Measurements from ENCODE around the gene GBP1.
"Not testable (repeated sequence)": the region's sequence is repeated elsewhere in the genome, so short reads cannot be mapped to it uniquely, and the experiment has no call there.

The GBP1 gene

GRCh38 chr1:89022167-89022959 lies 42.6 kb downstream of the GBP1 start, which contains the start of gene GBP3:
Gene GBP3, minus strand, starts transcription at chr1:89022866. Its CDS starts 2,145 bp downstream, at chr1:89020721.
- DNase-seq (ENCODE audit: low read depth in 1 of 2, low spot score in 1 of 2): no peak

DNA sequence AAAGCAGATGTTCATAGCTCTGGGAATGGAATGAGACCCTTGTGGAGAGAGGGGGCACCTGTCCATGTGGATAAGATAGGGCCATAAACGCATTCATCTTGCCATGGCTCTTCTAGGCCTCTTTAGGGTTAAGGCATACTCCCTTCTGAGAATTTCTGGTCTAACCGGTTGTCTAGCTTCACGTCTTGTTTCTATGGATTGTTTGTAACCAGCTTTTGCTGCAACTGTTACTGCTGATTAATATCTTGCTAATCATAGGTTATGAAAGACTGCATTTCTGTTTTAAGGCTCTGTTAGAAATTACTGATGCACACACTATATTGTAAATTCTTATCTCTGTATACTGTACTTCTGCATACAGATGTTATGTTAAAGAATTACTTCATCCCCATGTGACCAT lies 46.7 kb downstream of the GBP1 start:
- not testable (repeated sequence) for DNase-seq (ENCODE audit: low read depth in 1 of 2, low spot score in 1 of 2)

- no peak for DNase-seq (ENCODE audit: low read depth in 1 of 2, low spot score in 1 of 2)
Measured at GRCh38 chr1:89008511-89008910, 56.5 kb downstream of the GBP1 start.

DNA sequence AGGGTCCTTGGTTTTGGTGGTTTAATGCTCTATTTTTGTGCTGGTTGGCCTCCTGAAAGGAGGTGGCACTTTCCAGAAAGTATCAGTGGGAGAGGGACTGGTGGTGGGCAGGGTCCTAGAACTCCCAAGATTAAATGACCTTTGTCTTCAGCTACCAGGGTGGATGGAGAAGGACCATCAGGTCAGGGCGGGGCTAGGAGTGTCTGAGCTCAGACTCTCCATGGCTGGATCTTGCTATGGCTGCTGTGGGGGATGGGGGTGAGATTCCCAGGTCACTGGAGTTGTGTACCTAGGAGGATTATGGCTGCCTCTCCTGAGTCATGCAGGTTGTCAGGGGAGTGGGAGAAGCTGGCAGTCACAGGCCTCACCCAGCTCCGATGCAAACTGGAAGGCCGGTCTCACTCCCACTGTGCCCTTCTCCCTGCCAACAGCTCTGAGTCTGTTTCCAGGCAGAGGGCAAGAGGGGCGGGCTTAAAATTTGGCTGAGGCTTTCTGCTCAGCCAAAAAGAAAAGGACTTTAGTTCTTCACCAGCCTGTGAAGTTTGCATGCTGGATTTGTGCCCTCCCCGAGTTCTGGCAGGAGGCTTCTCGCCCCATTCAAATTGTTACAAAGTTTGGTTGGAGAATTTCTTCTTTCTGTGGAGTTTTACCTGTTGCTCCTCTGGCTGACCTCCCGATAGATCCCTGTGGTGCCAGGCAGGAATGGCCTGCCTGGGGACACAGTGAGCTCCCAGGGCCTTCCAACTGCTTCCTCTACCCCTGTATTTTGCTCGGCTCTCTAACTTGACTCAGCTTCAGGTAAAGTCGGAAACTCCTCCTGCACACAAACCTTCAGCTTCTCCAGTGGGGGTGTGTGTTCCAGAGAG lies 59.5 kb downstream of the GBP1 start:
- no peak for DNase-seq (ENCODE audit: low read depth in 1 of 2, low spot score in 1 of 2)

Data from stimulated activated CD4-positive, alpha-beta T cell treated with anti-CD3 and anti-CD28 coated beads, Interleukin-15, amount 100 ng/mL, for 1 hour (primary cell).